NT2/D1 (cell line): Measurements from ENCODE around the gene SNTG2.

Source experiments
- DNase-seq: peaks from one replicate; pipeline ENCODE4 v3.0.0-alpha.2; 2011; ENCODE audit warnings: low read depth, low spot score
- H3K27me3 ChIP-seq: 2 replicates; pipeline ENCODE4 v1.6.0; 2011; ENCODE audit warnings: mild to moderate bottlenecking; ENCODE audit not compliant: insufficient read length, insufficient read depth
- H3K36me3 ChIP-seq: 2 replicates; pipeline ENCODE4 v1.6.1; 2011; ENCODE audit warnings: mild to moderate bottlenecking, low read length, mixed read lengths; ENCODE audit not compliant: insufficient read depth, insufficient read length
- H3K4me1 ChIP-seq: 2 replicates; pipeline ENCODE4 v1.5.1; 2011; ENCODE audit not compliant: insufficient read depth, insufficient read length
- H3K4me3 ChIP-seq: 2 replicates; pipeline ENCODE4 v1.5.1; 2011; ENCODE audit warnings: low read depth; ENCODE audit not compliant: insufficient read length
- H3K9ac ChIP-seq: 2 replicates; pipeline ENCODE4 v1.6.0; 2011; ENCODE audit warnings: low read depth; ENCODE audit not compliant: insufficient read length
- H3K9me3 ChIP-seq: 2 replicates; pipeline ENCODE4 v1.5.1; 2011; ENCODE audit warnings: mild to moderate bottlenecking, low read length; ENCODE audit not compliant: insufficient read depth
- SUZ12 ChIP-seq: IDR thresholded peaks from 2 replicates; pipeline ENCODE4 v1.6.1; 2011; ENCODE audit not compliant: insufficient read length, insufficient read depth; ENCODE audit errors: extremely low read depth
- YY1 ChIP-seq: IDR thresholded peaks from 2 replicates; pipeline ENCODE4 v1.6.1; 2011; ENCODE audit not compliant: insufficient read length, insufficient read depth
- ZNF274 ChIP-seq: IDR thresholded peaks from 2 replicates; pipeline ENCODE4 v1.6.1; 2011; ENCODE audit warnings: mild to moderate bottlenecking, low read depth, low read length

The SNTG2 gene

DNA sequence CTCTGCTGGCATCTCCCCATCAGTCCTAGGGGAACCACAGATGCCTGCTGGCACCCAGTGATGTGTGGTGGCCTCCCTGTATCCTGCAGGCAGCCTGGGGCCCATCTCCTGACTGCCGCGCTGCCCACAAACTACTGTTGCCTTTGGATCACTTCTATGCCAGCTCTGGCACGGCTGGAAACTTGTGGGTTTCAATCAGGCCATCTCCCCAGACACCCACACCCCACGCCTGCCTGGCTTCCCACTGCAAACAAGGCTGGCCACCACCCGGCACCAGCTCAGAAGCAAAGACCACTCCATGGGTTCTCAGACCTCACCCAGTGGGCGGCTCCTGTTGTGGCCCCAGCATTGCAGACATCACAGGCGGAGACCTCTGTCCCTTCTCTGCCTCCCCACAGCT, 447.5 kb downstream of the SNTG2 start:
- TF ChIP-seq YY1, result no peak
- TF ChIP-seq SUZ12, result no peak
- TF ChIP-seq ZNF274, result no peak
- DNase-seq, result no peak
- no peak overlapping the region for H3K4me3 ChIP-seq
- peaks cover 5% of the 10 kb centered on the region; the same call in 1 of the 2 replicates for H3K9me3 ChIP-seq
- H3K27me3 ChIP-seq, result no peaks in the 10 kb centered on the region
- no peaks in the 10 kb centered on the region for H3K36me3 ChIP-seq
- H3K4me1 ChIP-seq, result no peaks in the 10 kb centered on the region
- H3K9ac ChIP-seq, result no peak overlapping the region

DNA sequence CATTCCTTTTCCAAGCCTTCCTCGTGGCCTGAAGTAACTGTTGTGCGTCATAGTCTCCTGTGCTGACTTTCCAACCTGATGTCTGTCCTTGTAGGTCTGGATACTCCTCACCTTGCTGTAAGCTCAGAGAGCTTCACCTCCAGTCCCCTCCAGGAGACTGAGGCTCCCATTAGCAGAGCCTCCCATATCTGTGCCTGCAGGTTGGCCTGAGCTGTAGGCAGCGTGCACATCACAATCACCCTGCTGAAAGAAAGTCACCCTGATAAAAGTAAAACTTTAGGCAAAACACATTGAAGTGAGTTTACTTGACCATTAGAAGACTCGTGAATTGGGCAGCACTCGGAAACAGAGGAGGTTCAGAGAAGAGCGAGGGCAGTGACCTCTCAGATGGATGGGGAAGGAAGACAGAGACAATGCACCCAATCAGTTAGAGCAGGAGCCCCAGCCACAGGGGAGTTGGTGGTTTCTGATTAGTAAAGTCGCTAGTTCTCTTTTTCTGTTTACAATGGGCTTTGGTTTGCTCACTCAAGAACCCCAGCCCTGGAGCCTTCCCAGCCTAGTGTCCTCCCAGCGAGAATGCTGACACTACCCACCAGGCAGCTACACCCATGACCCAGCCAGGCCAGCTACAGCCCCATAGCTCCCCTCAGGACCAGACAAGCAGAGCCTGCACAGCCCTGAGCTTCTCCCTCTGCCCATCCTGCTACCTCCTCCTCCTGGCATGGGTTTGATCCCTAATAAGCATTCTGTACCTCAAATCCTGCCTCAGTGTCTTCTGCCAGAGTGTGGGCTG, 450.5 kb downstream of the SNTG2 start:
- Histone ChIP-seq H3K27me3 (no peaks in the 10 kb centered on the region), H3K4me3 (no peak overlapping the region), H3K9ac (no peak overlapping the region), H3K9me3 (peaks cover 5% of the 10 kb centered on the region; the same call in 1 of the 2 replicates), H3K36me3 (no peaks in the 10 kb centered on the region), H3K4me1 (no peaks in the 10 kb centered on the region)
- TF ChIP-seq SUZ12 (no peak), ZNF274 (no peak), YY1 (no peak)
- no peak for DNase-seq

DNA sequence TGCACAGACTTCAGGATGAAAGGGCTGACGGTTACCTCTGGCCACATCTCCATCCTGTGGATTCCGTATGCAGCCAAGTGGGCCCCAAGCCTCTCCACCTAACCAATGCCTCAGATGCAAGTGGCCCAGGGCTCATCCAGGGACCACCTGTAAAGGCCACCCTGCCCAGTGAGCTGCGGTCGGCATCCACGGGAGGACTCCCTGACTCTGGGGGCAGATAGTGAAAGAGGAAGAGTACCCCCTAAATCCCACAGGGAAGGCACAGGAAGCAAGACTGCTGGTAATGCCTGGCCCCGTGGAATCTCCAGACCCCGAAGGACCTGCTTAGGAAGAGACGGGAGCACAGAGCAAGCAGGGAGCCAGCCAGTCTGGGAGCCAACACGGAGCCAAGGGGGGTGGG, 451.4 kb downstream of the SNTG2 start:
- TF ChIP-seq ZNF274 (no peak), YY1 (no peak), SUZ12 (no peak)
- Histone ChIP-seq H3K36me3 (no peaks in the 10 kb centered on the region), H3K27me3 (no peaks in the 10 kb centered on the region), H3K4me3 (no peak overlapping the region), H3K4me1 (no peaks in the 10 kb centered on the region), H3K9ac (no peak overlapping the region), H3K9me3 (peaks cover 5% of the 10 kb centered on the region; the same call in 1 of the 2 replicates)
- DNase-seq, result no peak

DNA sequence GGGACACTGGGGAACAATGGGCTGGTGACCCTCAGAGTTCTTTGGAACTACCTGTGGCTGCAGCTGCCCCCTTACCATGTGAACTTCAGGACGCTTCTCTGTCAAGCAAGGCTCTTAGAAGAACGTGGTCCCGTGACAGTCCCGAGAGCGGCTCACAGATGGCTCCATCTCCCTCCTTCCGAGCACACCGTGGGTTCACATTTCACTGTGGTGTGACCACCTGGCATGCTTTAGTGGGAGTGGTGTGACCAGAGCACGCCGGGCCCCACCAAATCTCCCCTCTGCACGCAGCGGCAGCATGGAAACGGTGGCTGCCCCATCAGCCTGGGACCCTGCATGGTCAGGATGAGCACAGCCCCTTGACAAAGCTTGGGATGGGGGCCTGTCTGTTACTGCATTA, 452.9 kb downstream of the SNTG2 start:
- no peaks in the 10 kb centered on the region for H3K36me3 ChIP-seq
- H3K9me3 ChIP-seq, result peaks cover 5% of the 10 kb centered on the region; the same call in 1 of the 2 replicates
- TF ChIP-seq SUZ12 (no peak), ZNF274 (no peak), YY1 (no peak)
- no peaks in the 10 kb centered on the region for H3K27me3 ChIP-seq
- no peak overlapping the region for H3K9ac ChIP-seq
- no peaks in the 10 kb centered on the region for H3K4me1 ChIP-seq
- no peak overlapping the region for H3K4me3 ChIP-seq
- no peak for DNase-seq

DNA sequence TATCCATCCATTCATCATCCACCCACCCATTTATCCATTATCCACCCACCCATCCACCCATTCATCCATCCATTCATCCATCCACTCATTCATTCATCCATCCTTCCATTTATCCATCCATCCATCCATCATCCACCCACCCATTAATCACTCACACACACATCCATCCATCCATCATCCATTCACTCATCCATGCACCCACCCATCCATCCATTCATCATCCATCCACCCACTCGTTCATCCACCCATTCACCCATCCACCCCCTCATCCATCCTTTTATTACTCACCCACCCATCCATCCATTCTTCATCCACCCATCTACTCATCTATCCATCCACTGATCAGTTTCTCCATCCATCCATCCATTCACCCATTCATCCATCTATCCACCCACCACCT, 454.5 kb downstream of the SNTG2 start:
- no peak for DNase-seq
- Histone ChIP-seq H3K27me3 (no peaks in the 10 kb centered on the region), H3K4me3 (no peak overlapping the region), H3K36me3 (no peaks in the 10 kb centered on the region), H3K9me3 (peaks cover 5% of the 10 kb centered on the region; the same call in 1 of the 2 replicates), H3K4me1 (no peaks in the 10 kb centered on the region), H3K9ac (no peak overlapping the region)
- TF ChIP-seq ZNF274, result no peak

DNA sequence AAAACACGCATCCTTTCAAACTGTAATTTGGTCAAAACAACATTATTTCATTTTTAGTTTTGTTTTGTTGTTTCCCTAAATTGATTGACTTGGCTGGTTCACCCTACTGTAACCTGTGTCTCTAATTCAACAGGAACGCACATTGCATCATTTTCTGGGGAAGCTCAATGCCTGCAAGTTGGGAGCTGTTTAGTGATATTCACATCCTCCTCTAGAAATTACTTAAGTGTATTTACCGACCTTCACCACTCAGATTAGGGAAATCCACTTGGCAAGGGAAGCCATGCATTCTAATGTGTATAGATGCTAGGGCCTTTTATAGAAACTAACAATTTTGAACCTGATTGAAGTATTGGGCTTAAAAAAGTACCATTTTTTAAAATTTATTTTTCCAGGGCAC, 455.3 kb downstream of the SNTG2 start:
- no peak overlapping the region for H3K4me3 ChIP-seq
- TF ChIP-seq YY1, result no peak
- TF ChIP-seq SUZ12, result no peak
- no peak for TF ChIP-seq ZNF274
- no peak for DNase-seq
- H3K9me3 ChIP-seq, result peaks cover 5% of the 10 kb centered on the region; the same call in 1 of the 2 replicates
- H3K27me3 ChIP-seq, result no peaks in the 10 kb centered on the region
- no peaks in the 10 kb centered on the region for H3K4me1 ChIP-seq
- no peak overlapping the region for H3K9ac ChIP-seq
- H3K36me3 ChIP-seq, result no peaks in the 10 kb centered on the region

DNA sequence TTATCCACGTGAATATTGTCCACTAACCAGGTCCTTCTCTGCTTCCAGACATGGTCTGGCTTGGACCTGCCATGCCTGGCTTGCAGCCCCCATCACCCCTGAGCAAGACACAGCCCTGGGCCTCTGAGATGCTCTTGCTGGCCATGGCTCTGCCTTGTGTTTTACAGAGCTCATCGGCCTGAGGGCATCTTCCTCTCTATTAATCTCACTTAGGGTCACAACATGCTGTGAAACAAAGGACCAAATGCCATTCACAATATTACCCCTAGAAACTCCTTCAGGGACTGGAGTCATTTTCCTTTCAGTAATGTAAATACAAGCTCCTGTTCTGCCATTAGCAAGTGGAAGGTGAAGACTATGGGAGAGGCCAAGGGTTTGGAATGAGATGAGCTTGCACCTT, 455.8 kb downstream of the SNTG2 start:
- H3K36me3 ChIP-seq, result no peaks in the 10 kb centered on the region
- H3K4me3 ChIP-seq, result no peak overlapping the region
- DNase-seq, result no peak
- TF ChIP-seq YY1 (no peak), ZNF274 (no peak), SUZ12 (no peak)
- peaks cover 5% of the 10 kb centered on the region; the same call in 1 of the 2 replicates for H3K9me3 ChIP-seq
- H3K27me3 ChIP-seq, result no peaks in the 10 kb centered on the region
- no peak overlapping the region for H3K9ac ChIP-seq
- H3K4me1 ChIP-seq, result peaks cover 2% of the 10 kb centered on the region
